Measurements from ENCODE around the gene MTCH1. TPM values are rescaled to one million over a fixed set of nuclear protein-coding genes. Genes with fewer than 3 reads are reported as not detected.
"Not testable (repeated sequence)": the region's sequence is repeated elsewhere in the genome, so short reads cannot be mapped to it uniquely, and the experiment has no call there.

MTCH1 gene
- total RNA-seq, 1 donor from 2014 or later, result 175 TPM

GRCh38 chr6:37004044-37004980 is 18.3 kb upstream of the MTCH1 start:
- TF ChIP-seq CTCF (IDR thresholded peaks at IDR 0.05), result no peak

GRCh38 chr6:36999751-37000125 is 13.7 kb upstream of the MTCH1 start:
- Histone ChIP-seq H3K36me3 (no peaks in the 10 kb centered on the region), H3K27ac (no peak overlapping the region), H3K27me3 (no peaks in the 10 kb centered on the region), H3K4me3 (no peak overlapping the region), H3K9me3 (no peaks in the 10 kb centered on the region), H3K4me1 (peaks cover 0 to 14% of the 10 kb centered on the region in 2 donors)
- no peak for TF ChIP-seq CTCF (IDR thresholded peaks at IDR 0.05)
- DNase-seq (ENCODE audit: low spot score in 2 of 2), result no peak
- intact Hi-C loops (cut with DNase I), result no loop called here

More at GRCh38 chr6:37004044-37004980, 18.3 kb upstream of the MTCH1 start:
- no peak overlapping the region for H3K4me3 ChIP-seq
- intact Hi-C loops (cut with DNase I), result no loop called here
- H3K27me3 ChIP-seq, result no peaks in the 10 kb centered on the region
- H3K36me3 ChIP-seq, result no peaks in the 10 kb centered on the region
- no peaks in the 10 kb centered on the region for H3K9me3 ChIP-seq
- no peak overlapping the region for H3K27ac ChIP-seq
- H3K4me1 ChIP-seq, result no peaks in the 10 kb centered on the region
- no peak for DNase-seq (ENCODE audit: low spot score in 2 of 2)

GRCh38 chr6:36999061-36999750 is 13.2 kb upstream of the MTCH1 start:
- DNase-seq (ENCODE audit: low spot score in 2 of 2), result no peak
- Histone ChIP-seq H3K4me3 (no peak overlapping the region), H3K36me3 (no peaks in the 10 kb centered on the region), H3K27ac (peak overlapping the region in 1 of 2 donors; percentile 64), H3K9me3 (no peaks in the 10 kb centered on the region), H3K27me3 (no peaks in the 10 kb centered on the region), H3K4me1 (peaks cover 0 to 14% of the 10 kb centered on the region in 2 donors)
- TF ChIP-seq CTCF (IDR thresholded peaks at IDR 0.05), result no peak
- intact Hi-C loops (cut with DNase I), result no loop called here

GRCh38 chr6:36998723-36999038 is 12.7 kb upstream of the MTCH1 start:
- Histone ChIP-seq H3K4me1 (peaks cover 0 to 14% of the 10 kb centered on the region in 2 donors), H3K36me3 (no peaks in the 10 kb centered on the region), H3K4me3 (no peak overlapping the region), H3K9me3 (no peaks in the 10 kb centered on the region), H3K27ac (peak overlapping the region; percentile 47 to 64), H3K27me3 (no peaks in the 10 kb centered on the region)
- no peak for DNase-seq (ENCODE audit: low spot score in 2 of 2)
- intact Hi-C loops (cut with DNase I), result no loop called here
- TF ChIP-seq CTCF (IDR thresholded peaks at IDR 0.05), result no peak

GRCh38 chr6:36997811-36998722 is 12.1 kb upstream of the MTCH1 start:
- Histone ChIP-seq H3K27me3 (no peaks in the 10 kb centered on the region), H3K9me3 (no peaks in the 10 kb centered on the region), H3K27ac (peak overlapping the region; percentile 47 to 64), H3K4me3 (no peak overlapping the region), H3K36me3 (no peaks in the 10 kb centered on the region), H3K4me1 (peaks cover 0 to 14% of the 10 kb centered on the region in 2 donors)
- no peak for TF ChIP-seq CTCF (IDR thresholded peaks at IDR 0.05)
- intact Hi-C loops (cut with DNase I), result no loop called here
- DNase-seq (ENCODE audit: low spot score in 2 of 2), result no peak

GRCh38 chr6:36990401-36990800 is 4.4 kb upstream of the MTCH1 start:
- H3K4me3 ChIP-seq; H3K27me3 ChIP-seq; DNase-seq (ENCODE audit: low spot score in 2 of 2); H3K27ac ChIP-seq; H3K4me1 ChIP-seq; H3K9me3 ChIP-seq; intact Hi-C loops (cut with DNase I); H3K36me3 ChIP-seq: not testable (repeated sequence)
